Inferior parietal cortex (tissue), 1 donor: ENCODE results near the gene POU2AF2.
"Not testable (repeated sequence)": the region's sequence is repeated elsewhere in the genome, so short reads cannot be mapped to it uniquely, and the experiment has no call there.

ENCODE experiments used
- DNase-seq: peaks from one replicate; pipeline ENCODE4 v3.0.0-alpha.2; 2016; ENCODE audit errors: extremely low spot score

Gene POU2AF2

DNA sequence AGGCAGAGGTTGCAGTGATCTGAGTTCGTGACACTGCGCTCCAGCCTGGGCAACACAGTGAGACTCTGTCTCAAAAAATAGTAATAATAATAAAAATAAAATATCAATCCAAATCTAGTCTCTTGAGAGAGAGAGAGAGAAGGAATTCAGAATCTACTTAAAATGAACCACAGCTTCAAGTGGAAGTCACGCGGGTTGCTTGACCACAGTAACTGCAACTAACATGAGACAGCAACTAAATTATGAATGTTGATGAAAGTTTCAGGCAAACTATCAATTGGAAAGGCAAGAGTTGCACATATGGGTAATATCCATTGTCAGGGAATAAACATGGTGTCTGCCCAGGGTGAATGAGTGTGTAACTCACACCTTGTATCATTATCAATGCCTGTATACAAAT lies 12.5 kb downstream of the POU2AF2 start:
- no peak for DNase-seq

- no peak for DNase-seq
Measured at GRCh38 chr11:111259896-111260295, 14.4 kb downstream of the POU2AF2 start.

GRCh38 chr11:111260811-111261210 lies 15.3 kb downstream of the POU2AF2 start:
- no peak for DNase-seq

DNA sequence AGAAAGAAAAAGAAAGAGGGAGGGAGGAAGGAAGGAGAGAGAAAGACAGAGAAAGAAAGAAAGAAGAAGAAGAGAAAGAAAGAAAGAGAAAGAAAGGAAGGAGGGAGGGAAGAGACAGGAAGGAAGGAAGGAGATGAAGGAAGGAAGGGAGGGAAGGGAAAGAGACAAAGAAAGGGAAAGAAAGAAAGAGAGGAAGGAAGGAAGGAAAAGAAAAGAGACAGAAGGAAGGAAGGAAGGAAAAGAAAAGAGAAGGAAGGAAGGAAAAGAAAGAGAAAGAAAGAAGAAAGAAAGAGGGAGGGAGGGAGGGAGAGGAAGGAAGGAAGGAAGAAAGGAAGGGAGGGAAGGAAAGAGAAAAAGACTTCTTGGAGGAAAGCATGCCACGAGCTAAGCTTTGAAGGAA lies 19.1 kb downstream of the POU2AF2 start:
- no peak for DNase-seq

- no peak for DNase-seq
Measured at GRCh38 chr11:111265421-111265820, 19.9 kb downstream of the POU2AF2 start.

DNA sequence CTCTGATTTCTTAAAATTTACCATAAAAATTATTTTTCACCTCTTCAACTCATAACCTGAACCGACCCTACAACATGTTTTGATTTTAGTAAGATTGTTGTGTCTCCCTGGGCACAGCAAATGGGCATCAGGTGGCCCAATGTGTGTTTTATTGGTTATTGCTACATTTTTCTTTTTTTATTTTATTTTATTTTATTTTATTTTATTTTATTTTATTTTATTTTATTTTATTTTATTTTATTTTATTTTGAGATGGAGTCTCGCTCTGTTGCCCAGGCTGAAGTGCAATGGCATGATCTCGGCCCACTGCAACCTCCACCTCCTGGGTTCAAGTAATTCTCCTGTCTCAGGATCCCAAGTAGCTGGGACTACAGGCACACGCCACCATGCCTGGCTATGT lies 22.8 kb downstream of the POU2AF2 start:
- not testable (repeated sequence) for DNase-seq

DNA sequence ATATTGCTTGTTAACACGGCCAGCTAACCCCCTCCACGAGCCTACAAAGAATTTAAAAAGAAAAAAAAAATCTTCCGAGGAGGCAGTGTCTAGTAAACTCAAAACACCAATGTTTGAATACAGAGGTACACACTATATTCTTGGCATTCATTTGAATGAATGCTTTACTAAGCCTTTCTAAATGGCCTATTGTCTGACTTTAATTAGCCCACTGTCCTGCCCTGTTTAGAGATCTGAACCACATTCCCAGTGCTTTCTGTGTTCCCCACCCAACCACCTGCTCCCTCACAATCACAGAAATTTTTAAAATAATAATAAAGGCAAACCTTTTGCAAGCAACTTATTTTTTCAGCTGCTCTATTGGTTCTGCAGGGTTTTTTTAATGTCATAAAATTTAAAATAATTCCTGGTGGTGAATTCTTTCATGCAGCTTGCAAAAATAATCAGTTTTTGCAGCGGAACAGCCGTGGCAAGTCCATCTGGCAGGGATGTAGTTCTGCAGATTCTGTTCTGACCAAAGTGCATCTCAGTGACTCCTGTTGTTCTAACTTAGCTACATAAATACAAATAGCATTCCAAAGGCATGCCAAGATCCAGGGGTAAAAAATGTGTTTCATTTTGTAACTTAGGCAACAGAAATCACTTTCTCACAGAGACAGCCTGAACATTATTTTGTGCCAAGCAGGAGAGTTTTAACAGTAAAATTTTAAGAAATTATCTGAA lies 23.8 kb downstream of the POU2AF2 start:
- DNase-seq, result peak; percentile 57

GRCh38 chr11:111272420-111272819 lies 26.9 kb downstream of the POU2AF2 start:
- no peak for DNase-seq

DNA sequence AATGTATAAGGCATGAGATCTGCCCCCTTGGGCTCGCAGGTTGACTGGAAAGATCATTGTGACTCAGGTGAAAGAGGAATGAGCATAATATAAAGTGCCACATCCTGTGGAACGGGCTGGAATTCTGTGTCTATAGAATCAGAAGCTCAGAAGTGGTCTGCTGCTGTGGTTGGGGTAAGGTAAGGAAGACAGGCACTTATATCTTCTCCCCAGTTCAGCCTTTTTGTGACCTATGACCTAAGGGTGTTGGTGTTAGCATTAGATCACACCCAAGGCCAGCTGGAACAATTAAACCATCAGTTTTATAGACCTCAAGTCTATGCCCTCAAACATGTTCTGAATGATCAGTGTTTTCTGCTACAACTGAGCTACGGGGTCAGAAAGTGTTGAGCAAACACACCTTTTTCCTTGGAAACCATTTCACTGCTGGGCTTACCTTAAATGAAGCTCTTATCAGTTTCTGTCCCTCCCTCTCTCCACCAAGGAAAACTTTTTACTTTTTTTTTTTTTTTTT lies 37.1 kb downstream of the POU2AF2 start:
- no peak for DNase-seq

DNA sequence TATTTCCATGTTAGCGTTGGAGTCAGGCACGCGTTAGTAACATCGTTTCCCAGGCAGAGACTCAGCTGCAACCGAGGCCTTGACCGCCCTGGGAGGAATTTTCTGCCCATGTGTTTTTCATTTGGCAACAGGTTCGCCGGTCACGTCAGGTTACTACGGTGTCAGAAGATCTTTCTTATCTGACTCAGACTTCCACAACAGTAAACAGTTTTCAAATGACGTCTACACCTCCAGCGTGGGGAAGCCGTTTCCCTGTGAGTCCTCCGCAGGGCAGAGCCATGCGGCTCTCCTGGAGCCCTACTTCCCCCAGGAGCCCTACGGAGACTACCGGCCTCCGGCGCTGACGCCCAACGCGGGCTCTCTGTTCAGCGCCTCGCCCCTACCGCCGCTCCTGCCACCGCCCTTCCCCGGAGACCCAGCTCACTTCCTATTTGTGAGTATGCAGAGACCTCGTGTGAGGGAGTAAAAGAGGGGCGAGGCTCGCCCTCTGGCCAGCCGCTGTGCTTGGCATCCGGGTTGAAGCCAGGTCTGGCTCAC lies 38.5 kb downstream of the POU2AF2 start:
- no peak for DNase-seq

GRCh38 chr11:111285189-111286091 lies 39.9 kb downstream of the POU2AF2 start:
- DNase-seq, result no peak

- no peak for DNase-seq
Measured at GRCh38 chr11:111291764-111292163, 46.2 kb downstream of the POU2AF2 start.

DNA sequence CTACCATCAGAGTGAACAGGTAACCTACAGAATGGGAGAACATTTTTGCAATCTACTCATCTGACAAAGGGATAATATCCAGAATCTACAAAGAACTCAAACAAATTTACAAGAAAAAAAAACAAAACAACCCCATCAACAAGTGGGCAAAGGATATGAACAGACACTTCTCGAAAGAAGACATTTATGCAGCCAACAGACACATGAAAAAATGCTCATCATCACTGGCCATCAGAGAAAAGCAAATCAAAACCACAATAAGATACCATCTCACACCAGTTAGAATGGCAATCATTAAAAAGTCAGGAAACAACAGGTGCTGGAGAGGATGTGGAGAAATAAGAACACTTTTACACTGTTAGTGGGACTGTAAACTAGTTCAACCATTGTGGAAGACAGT lies 46.9 kb downstream of the POU2AF2 start:
- not testable (repeated sequence) for DNase-seq

GRCh38 chr11:111296196-111296595 lies 50.7 kb downstream of the POU2AF2 start:
- DNase-seq, result no peak

GRCh38 chr11:111297696-111298095 lies 52.2 kb downstream of the POU2AF2 start:
- DNase-seq, result no peak

GRCh38 chr11:111298413-111299100 lies 53.0 kb downstream of the POU2AF2 start, which contains the start of gene POU2AF3:
TSS of gene POU2AF3 (plus strand) at chr11:111298546. CDS start at chr11:111298582, 36 bp downstream.
- no peak for DNase-seq

DNA sequence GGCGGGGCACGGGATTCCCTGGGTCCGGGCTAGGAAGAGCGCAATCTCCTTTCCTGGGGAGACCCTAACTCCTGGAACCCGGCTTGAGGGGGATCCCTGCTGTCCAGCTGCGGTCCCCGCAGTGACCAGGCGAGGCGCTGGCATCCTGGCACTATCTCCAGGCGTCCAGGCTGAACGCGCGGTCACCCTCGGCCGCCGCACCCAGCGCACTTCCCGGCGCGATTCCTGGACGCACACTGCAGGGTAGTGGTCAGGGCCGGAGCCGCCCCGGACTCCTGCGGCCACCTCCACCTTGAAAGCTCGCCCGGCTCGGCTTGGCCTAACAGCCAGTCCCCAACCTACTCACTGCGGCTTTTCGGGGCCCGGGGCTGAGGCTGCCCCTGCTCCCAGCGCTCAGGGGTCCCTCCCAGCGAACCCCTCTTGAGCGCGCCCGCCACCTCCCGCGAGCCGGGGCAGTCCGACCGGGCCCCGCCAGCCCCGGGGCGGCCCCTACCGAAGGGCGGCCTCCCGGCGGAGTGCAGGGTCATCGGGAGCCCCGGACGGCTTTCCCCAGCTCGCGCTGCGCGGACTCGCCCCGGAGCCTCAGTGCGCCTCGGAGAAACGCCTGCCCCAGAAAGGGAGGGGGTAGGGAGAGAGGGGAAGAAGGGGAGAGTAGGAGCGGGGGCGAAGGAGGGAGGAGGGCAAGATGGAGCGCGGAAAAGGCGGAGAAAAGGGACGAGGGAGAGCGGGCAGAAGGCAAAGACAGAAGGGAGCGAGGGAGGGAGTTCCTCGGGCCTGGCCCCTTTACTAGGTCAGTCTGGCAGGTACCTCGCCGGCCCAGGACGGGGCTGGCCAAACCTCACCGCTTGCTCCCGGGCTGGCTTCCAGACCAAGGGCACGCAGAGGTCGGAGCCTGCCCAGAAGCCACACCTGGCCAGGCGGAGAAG lies 53.8 kb downstream of the POU2AF2 start:
- DNase-seq, result peak; percentile 31

GRCh38 chr11:111300569-111300968 lies 55.0 kb downstream of the POU2AF2 start:
- DNase-seq, result no peak

DNA sequence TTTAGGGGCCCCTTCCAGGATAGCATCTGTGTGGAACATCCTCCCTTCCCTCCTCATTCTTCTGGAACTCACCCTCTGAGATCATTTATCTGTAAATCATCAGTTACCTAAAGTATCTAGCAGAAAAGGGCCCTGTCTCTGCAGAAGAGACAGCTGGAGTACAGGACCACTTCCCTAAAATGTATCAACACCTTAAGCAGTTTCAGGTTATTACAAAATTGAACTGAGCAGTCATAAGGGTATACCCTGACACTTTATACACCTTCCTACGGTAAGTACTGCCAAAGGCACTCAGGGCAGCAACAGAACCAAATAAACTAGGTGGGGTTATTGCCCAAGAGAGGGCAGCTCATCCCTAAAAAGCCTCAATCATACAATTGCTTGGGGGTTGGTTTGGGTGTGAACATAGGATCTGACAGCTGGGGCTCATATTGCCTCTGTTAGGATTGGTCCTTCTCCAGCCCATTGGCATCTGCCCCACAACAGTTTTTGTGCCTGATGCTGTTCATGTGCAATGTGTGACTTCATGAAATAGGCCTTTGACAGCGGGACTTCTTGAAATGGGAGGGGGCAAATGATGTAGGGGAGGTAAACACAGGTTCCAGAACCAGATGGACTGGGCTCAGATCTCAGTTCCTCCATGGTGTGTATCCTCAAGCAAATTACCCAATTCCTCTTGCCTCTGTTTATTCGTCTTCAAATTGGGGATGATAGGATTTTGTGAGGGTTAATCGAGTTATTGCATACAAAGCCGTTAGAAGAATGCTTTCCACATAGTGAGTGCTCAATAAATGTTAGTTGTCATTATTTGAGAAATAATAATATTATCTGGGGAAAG lies 55.7 kb downstream of the POU2AF2 start:
- no peak for DNase-seq

GRCh38 chr11:111301842-111302118 lies 56.3 kb downstream of the POU2AF2 start:
- no peak for DNase-seq
